ENCODE measurements around the gene NFIC. TPM values are rescaled to one million over a fixed set of nuclear protein-coding genes. Genes with fewer than 3 reads are reported as not detected.

Gene NFIC
- total RNA-seq, 1 experiment from 2014 or later: 8.0 TPM

GRCh38 chr19:3325451-3325850, 40.9 kb upstream of the NFIC start:
- H3K27me3 Mint-ChIP-seq (ENCODE audit: low read depth): peaks cover 52% of the 10 kb centered on the region

More at GRCh38 chr19:3325451-3325850, 40.9 kb upstream of the NFIC start:
- Histone ChIP-seq H4K91ac (ENCODE audit: insufficient read length, low read depth, low read length) (no peak overlapping the region), H4K20me1 (ENCODE audit: control insufficient read depth, insufficient read depth, insufficient read length) (no peaks in the 10 kb centered on the region), H3K27ac (ENCODE audit: insufficient read length, low read depth, low read length) (no peak overlapping the region), H3K27me3 (ENCODE audit: insufficient read depth, low read length) (no peaks in the 10 kb centered on the region; the same call in 1 of the 2 replicates), H2BK20ac (ENCODE audit: low read depth, low read length, poor library complexity, severe bottlenecking) (no peak overlapping the region), H2AK5ac (ENCODE audit: insufficient read length, low read length) (no peak overlapping the region), H3K4ac (ENCODE audit: low read depth, low read length) (no peak overlapping the region), H3K9me3 (ENCODE audit: control insufficient read depth, low read depth, low read length) (no peaks in the 10 kb centered on the region), H3K4me1 (ENCODE audit: insufficient read depth, low read length) (no peaks in the 10 kb centered on the region), H3K9ac (ENCODE audit: extremely low read depth, insufficient read length, low read length) (no peak overlapping the region), H2BK12ac (ENCODE audit: insufficient read length, low read depth, low read length) (no peak overlapping the region), H2BK15ac (ENCODE audit: low read depth, low read length) (no peak overlapping the region), H3K56ac (ENCODE audit: insufficient read length, low read depth, low read length) (no peak overlapping the region), H2AFZ (ENCODE audit: low read length) (no peak overlapping the region), H3T11ph (ENCODE audit: low read length) (no peak overlapping the region), H2BK5ac (ENCODE audit: insufficient read length, low read length) (no peak overlapping the region), H2BK120ac (ENCODE audit: low read depth, low read length, poor library complexity, severe bottlenecking) (no peak overlapping the region), H3K23me2 (ENCODE audit: insufficient read length, low read depth, low read length, poor library complexity, severe bottlenecking) (no peaks in the 10 kb centered on the region), H4K5ac (ENCODE audit: insufficient read length, low read depth, low read length) (no peak overlapping the region), H3K79me2 (ENCODE audit: insufficient read depth, low read length) (no peaks in the 10 kb centered on the region), H3K79me1 (ENCODE audit: insufficient read depth, low read depth, low read length, poor library complexity, severe bottlenecking) (no peaks in the 10 kb centered on the region), H3K4me2 (ENCODE audit: insufficient read depth, insufficient read length, low read length) (no peak overlapping the region), H4K8ac (replicated peaks; ENCODE audit: insufficient read length, low read depth, low read length) (no peak overlapping the region), H3K23ac (ENCODE audit: insufficient read length, low read depth, low read length) (no peak overlapping the region), H3K14ac (ENCODE audit: insufficient read depth, low read length) (no peak overlapping the region), H3K18ac (ENCODE audit: insufficient read length, low read depth, low read length) (no peak overlapping the region)
- Mint-ChIP-seq H3K4me3 (no peak overlapping the region), H3K36me3 (ENCODE audit: insufficient read depth in 1 of 3, low read depth in 3 of 3) (no peaks in the 10 kb centered on the region), H3K9me3 (no peaks in the 10 kb centered on the region; a peak in 2 of 5 replicates), H3K4me1 (no peaks in the 10 kb centered on the region), H3K27ac (no peak overlapping the region)
- WGBS (ENCODE audit: extremely low coverage, insufficient read length, low lambda C conversion rate): no CpG with 5 or more reads among the region's 1 CpG
- no peak for DNase-seq
- no peak for TF ChIP-seq CTCF (conservative IDR thresholded peaks at IDR 0.05)
